DND-41 (cell line): ENCODE data around the gene ADSS1.

ENCODE experiments used
- ATAC-seq: fragments of 200-7000 bp; cut with Tn5 transposase; 3 replicates; pipeline ENCODE4 v1.9.1; 2021; ENCODE audit warnings: low read depth; ENCODE audit not compliant: insufficient read depth
- DNase-seq: peaks from one replicate; pipeline ENCODE4 v3.0.0-alpha.2; 2020
- H2AFZ ChIP-seq: 2 replicates; pipeline ENCODE4 v1.6.0; 2012; ENCODE audit warnings: low read depth, low read length
- H3K27ac ChIP-seq: 2 replicates; pipeline ENCODE4 v1.5.1; 2012; ENCODE audit warnings: low read length, inconsistent platforms
- H3K27me3 ChIP-seq: fragments of 200-600 bp; sonication (generic); 2 replicates; pipeline ENCODE4 v1.6.0; 2012; ENCODE audit warnings: low read length, mild to moderate bottlenecking, inconsistent platforms; ENCODE audit not compliant: insufficient read depth, poor library complexity
- H3K36me3 ChIP-seq: 2 replicates; pipeline ENCODE4 v1.5.1; 2012; ENCODE audit warnings: low read length, inconsistent platforms; ENCODE audit not compliant: insufficient read depth
- H3K4me1 ChIP-seq: 2 replicates; pipeline ENCODE4 v1.5.1; 2012; ENCODE audit warnings: mild to moderate bottlenecking, low read length; ENCODE audit not compliant: insufficient read depth
- H3K4me2 ChIP-seq: 2 replicates; pipeline ENCODE4 v1.6.0; 2012; ENCODE audit warnings: mild to moderate bottlenecking, moderate library complexity, low read length, inconsistent platforms; ENCODE audit not compliant: insufficient read depth
- H3K4me3 ChIP-seq, 2 experiments: fragments of 200-600 bp in 1 of 2; shearing (Covaris generic) in 1 of 2; 2 replicates each; pipeline ENCODE4 v1.5.1; 2012 to 2016; ENCODE audit warnings: inconsistent platforms in 2 of 2, low read length in 2 of 2, mild to moderate bottlenecking in 2 of 2, low read depth in 1 of 2, moderate library complexity in 1 of 2
- H3K79me2 ChIP-seq: 2 replicates; pipeline ENCODE4 v1.6.0; 2012; ENCODE audit warnings: low read length, inconsistent platforms; ENCODE audit not compliant: insufficient read depth
- H3K9ac ChIP-seq: 2 replicates; pipeline ENCODE4 v1.6.0; 2012; ENCODE audit warnings: low read depth, mild to moderate bottlenecking, inconsistent platforms, low read length, moderate library complexity
- H3K9me3 ChIP-seq: 2 replicates; pipeline ENCODE4 v1.5.1; 2012; ENCODE audit warnings: low read length, moderate library complexity, mild to moderate bottlenecking, inconsistent platforms; ENCODE audit not compliant: insufficient read depth, severe bottlenecking
- H4K20me1 ChIP-seq: 2 replicates; pipeline ENCODE4 v1.6.0; 2012; ENCODE audit warnings: low read length; ENCODE audit not compliant: insufficient read depth
- CTCF ChIP-seq: IDR thresholded peaks from 2 replicates; pipeline ENCODE4 v1.5.1; 2012; ENCODE audit warnings: borderline replicate concordance, low read length, moderate library complexity, mild to moderate bottlenecking; ENCODE audit not compliant: poor library complexity, severe bottlenecking; ENCODE audit errors: extremely low read depth
- EZH2 ChIP-seq: IDR thresholded peaks from 3 replicates; pipeline ENCODE4 v1.6.1; 2012; ENCODE audit warnings: borderline replicate concordance, low read depth, mild to moderate bottlenecking, moderate library complexity, low read length, inconsistent platforms; ENCODE audit not compliant: severe bottlenecking

Gene ADSS1

GRCh38 chr14:104703269-104703668 lies 20.8 kb upstream of the ADSS1 start:
- Histone ChIP-seq H3K4me1 (no peaks in the 10 kb centered on the region), H3K79me2 (peaks cover 16% of the 10 kb centered on the region), H2AFZ (no peak overlapping the region), H4K20me1 (peaks cover 28% of the 10 kb centered on the region), H3K4me2 (no peak overlapping the region), H3K4me3 (no peak overlapping the region), H3K9me3 (no peaks in the 10 kb centered on the region), H3K27me3 (no peaks in the 10 kb centered on the region), H3K9ac (no peak overlapping the region), H3K27ac (no peak overlapping the region), H3K36me3 (peaks cover 50% of the 10 kb centered on the region)
- TF ChIP-seq EZH2 (no peak), CTCF (no peak)
- no peak for DNase-seq
- no peak for ATAC-seq

GRCh38 chr14:104704252-104704651 lies 19.8 kb upstream of the ADSS1 start:
- Histone ChIP-seq H3K79me2 (peaks cover 9% of the 10 kb centered on the region; the same call in 1 of the 2 replicates), H3K4me1 (no peaks in the 10 kb centered on the region), H3K36me3 (peaks cover 52% of the 10 kb centered on the region), H3K9me3 (no peaks in the 10 kb centered on the region), H2AFZ (no peak overlapping the region), H3K9ac (no peak overlapping the region), H3K27ac (no peak overlapping the region), H4K20me1 (peaks cover 29% of the 10 kb centered on the region), H3K4me3 (no peak overlapping the region), H3K27me3 (no peaks in the 10 kb centered on the region), H3K4me2 (no peak overlapping the region)
- no peak for DNase-seq
- TF ChIP-seq EZH2 (no peak), CTCF (no peak)
- ATAC-seq, result no peak

GRCh38 chr14:104705340-104706047 lies 18.5 kb upstream of the ADSS1 start:
- Histone ChIP-seq H3K36me3 (peaks cover 64% of the 10 kb centered on the region), H4K20me1 (peaks cover 29% of the 10 kb centered on the region)

More at GRCh38 chr14:104705340-104706047, 18.5 kb upstream of the ADSS1 start:
- Histone ChIP-seq H3K27ac (no peak overlapping the region), H3K27me3 (no peaks in the 10 kb centered on the region), H3K9ac (no peak overlapping the region), H3K9me3 (no peaks in the 10 kb centered on the region), H2AFZ (no peak overlapping the region), H3K4me3 (no peak overlapping the region), H3K79me2 (0 out of 2 replicates have a peak, but pooled peaks cover 2% of the 10 kb centered on the region), H3K4me1 (no peaks in the 10 kb centered on the region), H3K4me2 (no peak overlapping the region)
- ATAC-seq (no peak), DNase-seq (no peak)
- TF ChIP-seq CTCF (no peak), EZH2 (no peak)
